AG10803 (cell line): ENCODE data around the gene GUSB.

ENCODE experiments used
- DNase-seq: peaks from one replicate; pipeline ENCODE4 v3.0.0; 2010; ENCODE audit warnings: low read depth
- H3K4me3 ChIP-seq: 2 replicates; pipeline ENCODE4 v1.5.1; 2011; ENCODE audit warnings: mild to moderate bottlenecking, low read length, control low read depth
- CTCF ChIP-seq: conservative IDR thresholded peaks from 2 replicates; pipeline ENCODE4 v1.5.1; 2011; ENCODE audit warnings: mild to moderate bottlenecking, low read length, control low read depth, inconsistent platforms

The GUSB gene

DNA sequence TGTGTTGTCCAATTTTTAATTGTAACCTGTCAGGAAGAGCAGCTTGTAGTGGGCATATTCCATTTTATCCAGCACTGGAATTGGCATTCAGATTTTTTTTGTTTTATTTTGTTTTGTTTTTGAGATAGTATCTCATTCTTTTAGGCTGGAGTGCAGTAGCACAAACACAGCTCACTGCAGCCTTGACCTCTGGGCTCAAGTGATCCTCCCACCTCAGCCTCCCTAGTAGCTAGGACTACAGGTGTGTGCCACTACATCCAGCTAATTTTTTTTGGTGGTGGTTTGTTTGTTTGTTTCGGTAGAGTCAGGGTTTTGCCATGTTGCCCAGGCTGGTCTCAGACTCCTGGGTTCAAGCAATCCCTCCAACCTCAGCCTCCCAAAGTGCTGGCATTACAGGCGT is 44.7 kb downstream of the GUSB start:
- no peak for DNase-seq
- no peak overlapping the region for H3K4me3 ChIP-seq
- no peak for TF ChIP-seq CTCF

- no peak for DNase-seq
- no peak for TF ChIP-seq CTCF
- H3K4me3 ChIP-seq = no peak overlapping the region
These were observed 50.3 kb downstream of the GUSB start for GRCh38 chr7:65931685-65932084.

GRCh38 chr7:65927489-65928448 is 54.2 kb downstream of the GUSB start:
- no peak overlapping the region for H3K4me3 ChIP-seq
- DNase-seq = no peak
- no peak for TF ChIP-seq CTCF

DNA sequence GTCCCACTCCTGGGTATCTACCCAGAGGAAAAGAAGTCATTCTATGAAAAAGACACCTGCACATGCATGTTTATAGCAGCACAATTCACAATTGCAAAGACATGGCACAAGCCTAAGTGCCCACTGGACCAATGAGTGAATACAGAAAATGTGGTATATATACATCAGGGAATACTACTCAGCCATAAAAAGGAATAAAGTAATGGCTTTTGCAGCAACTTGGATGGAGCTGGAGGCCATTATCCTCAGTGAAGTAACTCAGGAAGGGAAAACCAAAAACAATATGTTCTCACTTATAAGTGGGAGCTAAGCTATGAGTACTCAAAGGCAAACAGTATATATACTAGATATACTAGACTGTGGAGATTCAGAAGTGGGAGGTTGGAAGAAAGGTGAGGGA is 55.4 kb downstream of the GUSB start:
- no peak for TF ChIP-seq CTCF
- no peak for DNase-seq
- no peak overlapping the region for H3K4me3 ChIP-seq

DNA sequence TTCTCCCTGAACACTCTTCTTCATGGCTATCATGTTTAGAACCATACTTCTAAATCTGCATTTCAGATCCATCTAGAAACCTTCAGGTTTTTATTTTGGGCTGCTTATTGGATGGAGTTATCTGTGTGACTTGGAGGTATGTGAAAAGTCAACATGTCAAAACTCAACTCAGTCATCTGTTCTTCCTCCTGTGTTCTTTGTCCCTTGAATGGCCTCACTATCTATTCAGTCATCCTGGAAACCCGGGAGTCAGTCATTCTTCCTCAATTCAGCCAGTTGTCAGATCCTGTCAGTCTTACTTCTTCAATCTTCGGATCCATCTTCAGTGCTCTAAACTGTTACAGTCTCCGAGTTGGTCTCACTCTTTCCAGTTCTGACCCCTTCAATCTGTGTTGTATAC is 57.0 kb downstream of the GUSB start:
- DNase-seq = no peak
- TF ChIP-seq CTCF = no peak
- H3K4me3 ChIP-seq = no peak overlapping the region

DNA sequence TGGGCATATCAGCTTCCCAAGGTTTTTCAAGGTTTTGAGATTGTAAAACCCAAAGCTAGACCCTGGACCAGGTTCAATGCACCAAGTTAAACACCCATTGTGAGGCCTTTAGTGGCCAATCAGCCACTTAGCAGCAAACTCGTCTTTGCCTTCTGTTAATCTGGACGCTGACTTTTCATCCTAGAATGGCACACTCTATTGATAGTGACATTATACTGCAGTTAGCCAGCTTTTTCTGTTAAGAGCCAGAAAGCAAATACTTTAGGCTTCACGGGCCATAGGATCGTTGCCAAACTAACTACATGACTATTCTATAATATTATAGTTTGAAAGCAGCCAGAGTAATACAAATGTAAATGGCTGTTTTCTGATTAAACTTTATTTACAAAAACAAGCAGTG is 57.8 kb downstream of the GUSB start:
- TF ChIP-seq CTCF = no peak
- no peak for DNase-seq
- no peak overlapping the region for H3K4me3 ChIP-seq

DNA sequence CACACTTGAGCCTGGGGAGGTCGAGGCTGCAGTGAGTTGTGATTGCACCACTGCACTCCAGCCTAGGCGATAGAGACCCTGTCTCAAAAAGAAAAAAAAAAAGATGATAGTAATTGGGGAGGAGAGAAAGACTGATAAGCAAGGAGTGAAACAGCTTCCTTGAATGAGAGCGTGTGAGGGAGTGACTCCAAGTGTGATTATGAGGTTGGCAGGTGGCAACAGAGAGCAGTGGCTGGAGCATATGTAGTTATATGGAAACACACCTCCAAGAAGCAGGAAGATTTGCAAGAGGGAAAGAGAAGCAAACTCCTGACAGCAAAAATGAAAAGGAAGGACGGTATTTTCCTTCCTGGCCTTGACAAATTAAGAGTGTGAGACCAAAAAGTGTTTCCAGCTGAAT is 58.7 kb downstream of the GUSB start:
- DNase-seq = no peak
- no peak overlapping the region for H3K4me3 ChIP-seq
- TF ChIP-seq CTCF = no peak
